Activated CD8-positive, alpha-beta memory T cell treated with anti-CD3 and anti-CD28 coated beads, Interleukin-2, amount 50 U/mL, for 48 hours (primary cell): ENCODE results near the gene SPATA32.

Experiments
- DNase-seq: peaks from one replicate; pipeline ENCODE4 v3.0.0-alpha.2; 2020

Gene SPATA32

DNA sequence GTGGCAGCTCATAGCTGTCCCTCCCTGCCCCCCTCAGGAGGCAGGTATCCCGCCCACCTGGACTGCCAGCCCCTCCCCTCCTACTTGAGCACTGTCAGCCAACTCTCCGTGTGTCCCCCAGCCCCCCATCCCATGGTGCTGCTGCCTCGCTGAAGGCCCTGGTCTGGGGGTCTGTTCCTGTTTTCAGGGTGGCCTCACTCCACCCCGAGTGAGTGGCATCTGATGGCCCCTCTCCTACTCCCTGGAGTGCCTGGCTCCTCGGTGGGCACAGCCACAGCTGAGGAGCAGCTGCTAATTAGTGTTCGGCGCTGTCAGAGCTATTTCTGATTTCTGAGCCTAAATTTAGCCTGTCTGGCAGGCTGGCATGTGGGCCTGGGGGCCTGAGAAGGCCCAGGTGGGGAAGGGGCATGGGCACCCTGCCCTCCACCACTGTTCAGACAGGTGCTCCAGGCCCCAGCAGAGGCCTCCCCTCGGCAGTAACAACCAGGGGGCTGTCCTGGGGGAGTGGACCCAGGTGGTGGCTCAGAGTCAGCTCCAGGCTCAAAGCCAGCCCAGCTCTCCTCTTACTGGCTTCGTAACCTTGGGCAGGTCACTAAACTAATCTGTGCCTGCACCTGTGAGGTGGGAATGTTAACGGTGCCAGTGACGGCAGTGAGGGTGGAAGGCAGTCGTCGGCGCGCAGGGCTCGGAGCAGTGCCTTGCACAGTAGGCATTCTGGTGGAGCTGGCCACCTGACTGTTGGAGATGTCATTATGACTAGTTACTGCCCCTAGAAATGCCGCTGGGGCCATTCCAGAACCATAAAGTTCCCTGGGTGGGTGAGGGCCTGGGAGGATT lies 33.8 kb downstream of the SPATA32 start:
- DNase-seq: peak; percentile 77

- DNase-seq: peak; percentile 75
These were observed 34.6 kb downstream of the SPATA32 start for GRCh38 chr17:45227101-45227925.

GRCh38 chr17:45226576-45226975 lies 35.3 kb downstream of the SPATA32 start:
- DNase-seq: peak; percentile 56

DNA sequence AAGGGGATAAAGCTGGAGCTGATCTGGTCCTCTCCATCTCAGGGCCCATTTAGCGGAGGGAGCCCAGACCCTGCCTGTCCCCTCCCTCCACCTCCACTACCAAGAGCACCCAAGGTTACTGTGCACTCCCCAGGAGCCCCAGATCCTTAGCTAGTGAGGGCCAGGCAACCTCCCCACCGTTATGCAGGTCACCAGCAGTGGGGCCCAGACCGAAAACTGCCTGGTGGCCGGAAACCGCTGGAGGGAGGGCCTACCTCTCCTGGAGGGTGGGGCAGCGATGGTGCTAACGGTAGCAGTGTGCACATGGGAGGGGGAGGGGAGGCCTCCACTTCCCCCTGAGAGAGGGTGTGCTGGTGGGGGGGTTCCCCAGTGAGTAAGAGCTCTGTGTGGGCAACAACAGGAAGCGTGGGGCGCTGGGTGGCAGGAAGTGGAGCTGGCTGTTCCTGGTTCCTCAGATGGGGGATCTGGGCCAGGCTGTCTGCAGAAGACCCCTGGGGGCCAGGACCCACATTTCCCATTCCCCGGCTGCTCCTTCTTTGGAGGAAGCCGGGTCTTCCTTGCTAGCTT lies 35.8 kb downstream of the SPATA32 start:
- DNase-seq: peak; percentile 94

- peak; percentile 78 for DNase-seq
These were observed 36.7 kb downstream of the SPATA32 start for GRCh38 chr17:45225051-45225700.

DNA sequence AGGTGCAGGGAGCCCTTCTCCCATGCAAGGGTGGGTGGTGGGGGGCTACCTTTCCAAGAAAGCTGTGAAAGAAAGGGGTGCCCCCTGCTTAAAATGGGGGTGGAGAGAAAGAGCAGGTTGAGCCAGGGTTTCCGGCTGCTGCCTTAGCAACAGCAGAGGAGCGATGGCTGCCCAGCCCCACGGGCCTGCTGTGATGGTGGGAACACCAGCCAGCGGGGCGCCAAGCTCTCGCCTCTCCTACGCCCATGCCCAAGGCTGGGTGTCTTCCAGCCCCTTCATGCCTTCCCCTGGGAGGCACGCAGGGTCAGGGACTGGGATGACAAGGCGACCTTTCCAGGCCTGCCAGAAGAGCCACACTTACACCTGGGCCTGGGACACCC lies 37.2 kb downstream of the SPATA32 start:
- DNase-seq: peak; percentile 75

GRCh38 chr17:45223539-45224528 lies 38.1 kb downstream of the SPATA32 start:
- peak; percentile 82 for DNase-seq

DNA sequence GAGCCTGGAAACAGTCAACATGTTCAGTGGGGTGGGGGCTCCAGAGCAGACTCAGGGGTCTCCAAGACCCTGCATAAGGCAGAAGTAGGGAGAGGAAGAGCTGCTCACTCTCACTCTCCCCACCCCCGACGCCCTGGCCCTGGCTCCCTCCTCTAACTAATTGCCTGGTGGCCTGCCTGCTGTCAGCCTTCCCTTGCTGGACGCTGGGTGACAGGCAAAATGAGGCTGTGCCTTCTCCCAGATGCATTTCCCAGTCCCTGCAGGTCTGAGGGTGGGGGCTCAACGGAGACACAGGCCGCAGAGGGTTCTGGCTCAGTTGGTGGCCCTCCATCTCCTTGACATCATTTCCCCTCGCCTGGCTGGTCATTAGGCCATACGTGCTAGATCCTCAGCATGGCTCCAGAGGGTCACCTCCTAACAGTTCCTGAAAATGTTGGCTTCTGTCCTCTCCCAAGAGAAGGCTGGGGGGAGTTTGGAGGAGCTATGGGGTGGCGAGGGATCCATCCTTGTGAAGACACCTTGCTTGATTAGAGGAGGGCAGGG lies 38.8 kb downstream of the SPATA32 start:
- DNase-seq: peak; percentile 69

DNA sequence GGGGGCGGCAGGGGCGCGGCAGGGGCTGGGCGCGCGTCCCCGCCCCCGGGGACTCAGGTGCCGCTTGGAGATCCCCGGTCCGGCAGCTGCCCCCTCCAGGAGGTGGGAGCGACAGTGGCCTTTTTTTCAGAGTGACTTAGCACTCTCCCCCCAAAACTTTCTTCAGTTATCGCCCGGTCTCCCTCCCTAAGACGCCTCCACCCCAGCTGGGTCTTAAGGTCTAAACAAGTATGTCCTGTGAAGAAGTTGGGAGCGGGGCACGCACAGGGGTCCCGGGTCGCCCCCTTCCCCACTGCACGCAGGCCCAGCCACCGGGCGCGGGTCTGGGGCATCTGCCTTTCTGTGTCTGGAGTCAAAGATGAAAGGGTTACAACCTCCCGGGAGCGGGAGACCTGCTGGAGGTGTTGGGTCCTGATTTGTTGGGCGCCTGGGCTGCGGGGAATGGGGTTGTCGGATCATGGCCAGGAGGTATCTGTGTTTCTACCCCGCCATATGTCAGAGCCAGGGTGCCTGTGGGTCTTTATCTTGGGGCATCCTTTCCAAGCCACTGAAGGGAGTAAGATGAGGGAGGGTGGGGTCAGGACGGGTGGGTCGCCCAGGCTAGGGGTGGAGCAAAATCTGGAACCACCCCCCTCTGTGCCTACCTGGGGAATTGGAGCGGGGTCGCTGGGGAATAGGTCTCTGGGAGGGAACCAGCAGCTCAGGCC lies 39.5 kb downstream of the SPATA32 start:
- peak; percentile 79 for DNase-seq

GRCh38 chr17:45222014-45222288 lies 39.9 kb downstream of the SPATA32 start:
- no peak for DNase-seq

DNA sequence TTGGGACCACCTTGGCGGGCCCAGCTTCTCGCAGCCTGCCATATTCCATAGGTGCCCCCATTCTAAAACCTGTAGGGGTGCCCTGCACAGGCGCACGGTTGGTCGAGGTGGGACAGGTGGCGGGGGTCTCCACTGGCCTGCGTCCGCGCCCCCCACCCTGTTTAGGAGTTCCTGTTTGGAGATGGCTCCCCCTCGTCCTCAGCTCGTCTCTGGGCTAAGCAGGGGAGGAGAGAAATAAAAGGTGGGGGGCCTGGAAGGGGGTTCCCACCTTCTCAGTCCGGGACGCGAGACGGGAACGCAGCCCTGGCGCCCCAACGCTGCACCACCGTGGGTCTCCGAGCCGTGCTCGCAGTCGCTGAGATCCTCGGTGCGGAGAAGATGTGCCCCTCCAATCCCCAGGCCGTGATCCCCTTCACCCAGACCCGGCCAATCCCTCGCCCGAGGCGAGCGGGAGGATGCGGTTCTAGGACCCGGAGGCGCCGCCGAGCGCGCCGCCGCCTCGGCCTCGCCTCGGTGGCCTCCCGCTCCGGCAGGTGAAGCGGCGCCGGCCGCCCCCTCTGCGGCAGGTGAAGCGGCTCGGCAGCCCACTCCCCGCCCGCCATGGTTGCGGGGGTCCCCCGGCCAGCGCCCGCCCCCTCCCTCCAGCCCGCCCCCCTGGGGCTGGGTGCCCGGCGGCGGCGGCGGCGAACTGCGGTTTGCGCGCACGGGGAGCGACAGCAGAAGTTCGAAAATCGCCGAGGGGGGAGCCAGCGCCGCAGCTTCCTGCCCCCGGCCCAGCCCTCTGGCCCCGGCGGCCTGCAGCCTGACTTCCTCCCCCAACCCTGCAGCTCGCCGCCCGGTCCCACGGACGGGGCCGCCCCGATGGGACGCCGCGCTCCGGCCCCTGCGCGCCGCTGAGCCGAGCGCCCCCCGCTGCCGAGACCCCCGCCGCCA lies 40.5 kb downstream of the SPATA32 start, which contains the start of gene FMNL1:
TSS of gene FMNL1 (plus strand) at position 805 of the 933 bp plus-strand sequence. CDS start 240 bp downstream, outside the sequence.
- peak; percentile 80 for DNase-seq

DNA sequence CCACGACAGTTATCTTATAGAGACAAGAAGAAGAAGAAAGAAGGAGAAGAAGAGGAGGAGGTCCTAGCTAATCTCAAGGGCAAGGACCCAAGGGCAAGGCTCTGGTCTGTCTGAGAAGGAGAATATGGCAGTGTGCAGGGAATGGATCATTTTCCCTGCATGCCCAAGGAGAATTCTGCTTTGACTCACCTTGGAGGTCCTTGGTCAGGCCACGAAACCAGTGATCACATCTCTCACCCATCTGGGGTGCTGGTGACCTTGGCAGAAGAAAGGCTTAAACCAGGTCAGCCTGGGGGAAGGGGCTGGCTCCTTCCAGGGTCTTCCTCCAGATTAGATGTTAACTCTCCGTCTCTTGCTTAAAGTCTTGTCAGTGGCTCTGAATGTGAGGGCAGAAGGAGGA lies 41.8 kb downstream of the SPATA32 start:
- no peak for DNase-seq

GRCh38 chr17:45218895-45219661 lies 42.8 kb downstream of the SPATA32 start:
- peak; percentile 99 for DNase-seq
